GM19025 (cell line): ENCODE results near the gene DHRS13.
A peak's percentile ranks its signal among the peaks of the same experiment; 100 is the strongest.
"Not testable (repeated sequence)": the region's sequence is repeated elsewhere in the genome, so short reads cannot be mapped to it uniquely, and the experiment has no call there.

Experiments used
- ATAC-seq: cut with Tn5 transposase; IDR thresholded peaks from one replicate; pipeline ENCODE4 v1.9.1; 2021; ENCODE audit warnings: mild to moderate bottlenecking, low read depth, moderate library complexity; ENCODE audit not compliant: unreplicated experiment

The DHRS13 gene

DNA sequence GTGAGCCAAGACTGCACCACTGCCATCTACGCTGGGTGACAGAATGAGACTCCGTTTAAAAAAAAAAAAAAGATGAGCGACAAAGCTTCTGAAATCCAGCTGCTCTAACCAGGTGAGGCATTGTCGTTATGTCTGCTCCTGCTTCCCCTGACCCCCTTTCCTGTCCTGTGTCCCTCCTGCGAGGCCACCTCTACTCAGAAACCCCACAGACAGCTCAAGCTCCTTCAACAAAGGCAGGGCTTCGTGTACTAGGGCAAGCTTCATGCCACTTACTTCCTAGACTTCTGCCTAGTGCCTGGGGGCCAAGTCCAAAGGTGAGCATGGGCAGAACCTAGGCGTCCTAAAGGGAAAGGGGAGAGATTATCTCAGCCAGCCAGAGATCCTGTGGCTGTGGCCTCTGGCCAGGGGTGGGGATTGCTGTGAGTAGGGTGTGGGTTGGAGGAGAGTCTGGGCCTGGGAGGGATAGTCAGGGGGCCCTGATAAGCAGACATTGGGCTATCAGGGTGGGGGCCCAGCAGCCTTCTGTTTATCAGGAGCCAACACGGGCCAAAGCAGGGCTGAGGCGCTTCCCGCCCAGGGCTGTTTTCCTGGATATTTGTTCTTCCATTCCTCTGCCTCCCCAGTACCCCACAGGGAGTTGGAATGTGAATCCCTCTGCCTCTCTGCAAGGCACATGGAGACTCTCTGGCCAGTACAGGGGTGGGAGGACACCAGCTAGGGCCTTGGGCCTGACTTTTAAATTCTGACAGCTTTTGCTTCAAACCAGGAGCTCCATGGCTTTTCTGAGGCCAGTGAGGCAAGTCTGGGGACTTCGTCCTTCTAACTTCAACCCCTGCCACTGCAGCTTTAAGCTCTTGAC is 37.7 kb downstream of the DHRS13 start:
- ATAC-seq: no peak

DNA sequence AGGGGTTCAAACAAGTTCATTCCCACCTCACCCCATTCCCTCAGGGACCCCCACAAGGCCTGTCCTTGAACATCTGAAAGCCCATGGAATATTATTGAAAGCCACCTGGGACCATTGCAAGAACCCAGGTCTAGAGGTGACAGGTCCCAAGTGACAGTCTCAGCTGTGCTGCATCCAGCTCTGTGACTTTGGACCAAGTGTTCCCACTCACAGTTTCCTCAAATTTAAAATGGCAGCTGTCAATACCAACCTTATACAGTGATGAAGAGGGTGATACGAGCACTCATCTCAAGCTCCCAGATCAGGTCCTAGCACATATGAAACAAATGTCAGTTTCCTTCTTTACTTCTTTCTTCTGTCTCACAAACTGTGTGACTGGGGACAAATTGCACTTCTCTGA is 38.9 kb downstream of the DHRS13 start:
- ATAC-seq: no peak

DNA sequence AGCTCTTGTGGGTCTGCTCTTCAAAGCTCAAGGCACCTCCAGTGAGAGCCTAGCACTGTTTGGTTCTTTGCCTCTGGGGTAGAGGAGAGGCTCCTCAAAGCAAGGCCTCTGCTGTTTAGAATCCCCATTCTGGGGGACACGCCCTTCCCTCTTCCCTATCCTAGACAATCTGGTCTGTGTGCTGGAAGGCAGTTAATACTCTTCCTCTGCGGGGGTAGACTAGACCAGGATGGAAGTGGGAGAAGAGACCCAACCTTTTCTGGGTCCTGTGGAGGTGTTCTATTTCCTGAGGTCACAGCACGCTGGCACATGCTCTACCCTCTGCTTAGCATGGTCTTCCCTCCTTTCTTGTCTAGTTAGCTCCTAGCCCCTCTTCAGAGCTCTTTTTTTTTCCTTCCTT is 40.3 kb downstream of the DHRS13 start:
- no peak for ATAC-seq

DNA sequence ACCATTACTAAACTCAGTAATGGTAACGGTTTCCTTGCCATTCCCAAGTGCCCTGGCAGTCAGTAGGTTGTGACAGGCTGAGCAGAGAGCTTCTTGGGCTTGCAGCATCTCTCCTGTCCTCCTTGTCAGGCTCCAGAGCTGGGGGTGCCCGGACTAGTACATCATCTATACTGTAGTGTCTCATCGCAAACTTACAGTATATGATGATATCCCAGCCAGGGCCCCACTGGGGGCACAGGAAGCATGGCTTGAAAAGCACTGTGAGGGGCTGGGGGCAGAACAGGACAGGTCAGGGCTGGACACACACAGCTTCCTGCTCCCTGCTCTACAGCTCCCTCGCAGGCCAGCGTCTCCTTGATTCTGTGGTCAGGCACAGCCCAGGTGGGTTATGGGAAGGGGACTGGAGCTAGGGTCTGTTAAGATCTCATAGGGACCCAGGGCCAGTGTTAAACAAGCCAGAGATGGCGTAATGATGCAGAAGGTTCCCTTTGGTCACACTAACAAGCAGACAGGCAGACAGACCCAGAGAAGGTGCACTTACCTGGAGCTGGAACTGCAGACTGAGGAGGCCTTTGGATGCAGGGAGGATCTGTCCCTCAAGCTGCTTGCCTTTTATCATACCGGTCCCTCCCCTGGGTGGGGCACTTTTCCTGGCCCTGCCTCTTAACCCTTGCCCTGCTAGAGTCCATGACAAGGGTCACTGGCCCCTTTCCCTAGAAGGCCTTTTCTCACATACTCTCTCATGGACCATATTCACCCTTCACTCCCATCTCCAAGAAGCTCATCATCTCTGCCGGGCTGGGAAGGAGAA is 41.3 kb downstream of the DHRS13 start:
- ATAC-seq: no peak

DNA sequence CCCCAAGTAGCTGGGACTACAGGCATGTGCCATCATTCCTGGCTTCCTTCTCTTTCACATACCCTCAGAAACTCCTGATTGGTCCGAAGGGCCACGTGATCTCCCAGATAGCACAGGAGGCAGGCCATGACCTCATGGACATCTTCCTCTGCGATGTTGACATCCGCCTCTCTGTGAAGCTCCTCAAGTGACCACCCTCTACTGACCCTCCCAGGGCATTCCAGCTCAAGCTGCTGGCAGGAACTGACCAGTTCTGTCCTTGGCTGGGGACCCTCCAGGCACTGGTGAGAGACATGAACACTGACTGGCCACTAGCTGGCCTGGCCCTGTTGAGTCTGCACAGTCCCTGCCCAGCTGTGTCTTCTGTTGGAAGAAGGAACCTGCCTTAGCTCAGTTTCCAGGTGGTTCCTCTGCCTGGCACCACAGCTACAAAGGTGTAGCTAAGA is 42.5 kb downstream of the DHRS13 start:
- no peak for ATAC-seq

DNA sequence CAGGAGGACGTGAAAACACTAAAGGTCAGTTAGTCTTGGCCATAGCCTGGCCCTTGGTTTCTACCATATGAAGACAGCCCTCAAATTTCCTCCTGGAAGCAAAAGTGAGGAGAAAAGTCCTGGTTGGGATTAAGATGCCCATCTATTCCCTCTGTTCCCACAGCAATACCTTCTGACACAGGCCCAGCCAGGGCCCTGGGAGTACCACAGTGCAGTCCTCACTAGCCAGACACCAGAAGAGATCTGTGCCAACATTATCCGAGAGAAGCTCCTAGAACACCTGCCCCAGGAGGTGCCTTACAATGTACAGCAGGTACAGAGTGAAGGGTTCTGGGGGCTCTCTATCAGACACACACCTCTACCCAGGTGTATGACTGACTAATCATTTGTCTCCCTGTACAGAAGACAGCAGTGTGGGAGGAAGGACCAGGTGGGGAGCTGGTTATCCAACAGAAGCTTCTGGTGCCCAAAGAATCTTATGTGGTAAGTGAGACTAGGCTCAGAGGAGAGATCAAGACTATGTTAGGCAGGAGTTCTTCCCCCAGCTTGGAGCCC is 44.0 kb downstream of the DHRS13 start:
- ATAC-seq: no peak

DNA sequence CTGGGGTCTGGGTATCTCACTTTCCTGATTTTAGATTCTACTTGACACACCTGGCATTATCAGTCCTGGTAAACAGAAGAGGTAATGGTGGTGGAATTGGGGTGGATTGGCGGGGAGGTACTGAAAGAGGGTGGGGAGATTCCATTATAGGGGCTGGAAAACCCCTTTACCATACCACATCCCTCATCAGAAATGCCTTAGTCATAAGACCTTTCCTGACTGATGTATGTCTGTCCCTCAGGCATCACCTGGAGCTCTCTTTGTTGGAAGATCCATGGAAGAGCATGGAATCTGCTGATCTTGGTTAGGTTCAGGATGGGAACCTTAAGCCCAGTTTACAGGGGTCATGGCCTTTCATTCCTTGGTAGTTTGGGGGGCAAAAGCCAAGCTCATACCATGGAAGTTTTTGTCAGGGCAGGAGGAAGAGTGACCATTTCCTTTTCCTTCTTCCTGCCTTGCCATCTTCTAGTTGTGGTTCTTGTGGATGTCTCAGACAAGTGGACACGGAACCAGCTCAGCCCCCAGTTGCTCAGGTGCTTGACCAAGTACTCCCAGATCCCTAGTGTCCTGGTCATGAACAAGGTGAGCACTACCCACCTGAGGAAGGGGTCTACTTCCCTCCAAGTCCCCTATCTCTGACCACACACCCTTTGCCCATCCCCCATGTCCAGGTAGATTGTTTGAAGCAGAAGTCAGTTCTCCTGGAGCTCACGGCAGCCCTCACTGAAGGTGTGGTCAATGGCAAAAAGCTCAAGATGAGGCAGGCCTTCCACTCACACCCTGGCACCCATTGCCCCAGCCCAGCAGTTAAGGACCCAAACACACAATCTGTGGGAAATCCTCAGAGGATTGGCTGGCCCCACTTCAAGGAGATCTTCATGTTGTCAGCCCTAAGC is 44.7 kb downstream of the DHRS13 start:
- ATAC-seq: no peak

DNA sequence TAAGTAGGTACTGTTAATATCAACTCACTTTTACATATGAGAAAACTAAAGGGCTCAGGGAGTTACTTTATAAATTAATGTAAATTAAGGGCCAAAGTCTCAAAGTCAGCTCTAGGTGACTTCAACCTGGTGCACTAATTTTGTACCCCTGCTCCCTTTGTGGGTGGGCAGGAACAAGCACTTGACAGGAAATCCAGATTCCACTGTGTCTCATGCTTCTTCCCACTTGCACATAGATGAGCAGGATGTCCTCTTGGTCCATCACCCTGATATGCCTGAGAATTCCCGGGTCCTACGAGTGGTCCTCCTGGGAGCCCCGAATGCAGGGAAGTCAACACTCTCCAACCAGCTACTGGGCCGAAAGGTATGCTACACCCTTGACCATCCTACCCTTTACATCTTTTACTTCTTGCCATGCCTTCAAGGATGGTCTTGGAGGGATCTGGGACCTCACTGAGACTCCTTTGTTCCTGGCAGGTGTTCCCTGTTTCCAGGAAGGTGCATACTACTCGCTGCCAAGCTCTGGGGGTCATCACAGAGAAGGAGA is 46.8 kb downstream of the DHRS13 start:
- ATAC-seq: no peak

DNA sequence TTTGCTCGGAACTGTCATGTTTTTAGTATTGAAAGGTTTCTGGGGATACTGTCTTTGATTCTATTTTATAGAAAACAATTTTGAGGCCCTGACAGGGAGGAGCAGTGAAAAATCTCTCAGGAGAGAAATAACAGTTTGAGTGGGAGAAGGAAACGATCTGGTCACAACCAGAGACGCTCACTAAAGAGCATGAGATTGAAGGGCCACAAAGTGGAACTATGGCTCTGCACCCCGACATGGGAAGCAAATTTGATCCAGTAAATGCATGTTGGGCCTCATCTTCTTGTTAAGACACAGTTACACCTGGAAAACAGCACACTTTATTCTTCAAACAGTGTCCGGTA is 47.6 kb downstream of the DHRS13 start:
- ATAC-seq: no peak

DNA sequence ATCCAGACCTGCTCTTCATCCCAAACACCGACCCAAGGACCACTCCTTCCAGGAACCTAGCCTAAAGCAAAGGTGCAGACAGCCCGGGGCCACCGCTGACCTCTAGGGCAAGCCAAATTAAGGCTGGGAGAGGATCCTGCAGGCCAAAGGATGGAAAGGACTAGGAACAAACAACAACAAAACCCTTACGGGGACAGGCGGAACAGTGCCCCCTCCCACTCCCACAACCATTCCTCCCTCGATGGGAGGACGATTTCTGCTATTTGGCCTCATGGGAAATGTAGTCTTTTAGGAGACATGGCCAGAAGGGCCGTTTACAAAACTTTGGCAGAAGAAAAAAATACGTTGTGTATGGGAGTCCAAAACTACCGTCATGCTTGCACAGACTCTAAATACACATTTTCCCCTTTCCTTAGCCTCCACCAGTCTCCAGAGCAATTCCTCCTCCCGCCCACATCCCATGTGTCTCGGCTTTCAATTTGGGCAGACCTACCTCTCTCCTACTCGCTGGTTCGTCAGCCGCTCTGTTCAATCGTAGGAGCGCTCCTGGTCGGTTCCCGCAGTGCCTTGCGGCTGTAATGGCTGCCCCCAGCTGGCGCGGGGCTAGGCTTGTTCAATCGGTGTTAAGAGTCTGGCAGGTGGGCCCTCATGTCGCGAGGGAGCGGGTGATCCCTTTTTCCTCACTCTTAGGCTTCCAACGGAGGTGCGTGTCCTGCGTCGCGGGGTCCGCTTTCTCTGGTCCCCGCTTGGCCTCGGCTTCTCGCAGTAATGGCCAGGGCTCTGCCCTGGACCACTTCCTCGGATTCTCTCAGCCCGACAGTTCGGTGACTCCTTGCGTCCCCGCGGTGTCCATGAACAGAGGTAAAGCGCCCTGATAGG is 48.2 kb downstream of the DHRS13 start, which contains the start of gene ERAL1:
Gene ERAL1 (plus strand): TSS at position 560 of the 879 bp plus-strand sequence. CDS start 19 bp downstream, at position 579.
- ATAC-seq: peak; percentile 87

DNA sequence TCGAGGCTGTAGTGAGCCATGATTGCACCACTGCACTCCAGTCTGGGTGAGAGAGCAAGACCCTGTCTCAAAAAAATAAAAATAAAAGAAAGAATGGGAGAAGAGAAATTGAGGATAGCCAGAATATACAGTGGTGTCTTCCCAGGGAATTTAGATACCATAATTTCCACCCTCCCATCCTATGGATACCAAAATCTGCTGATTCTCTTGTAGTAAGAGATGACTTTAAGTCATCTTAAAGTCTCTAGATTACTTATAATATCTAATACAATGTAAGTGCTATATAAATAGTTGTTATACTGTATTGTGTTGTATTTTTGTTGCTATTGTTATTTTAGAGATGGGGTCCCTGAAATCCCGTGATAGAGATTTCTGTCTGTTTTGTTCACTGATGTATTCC is 49.6 kb downstream of the DHRS13 start:
- no peak for ATAC-seq

DNA sequence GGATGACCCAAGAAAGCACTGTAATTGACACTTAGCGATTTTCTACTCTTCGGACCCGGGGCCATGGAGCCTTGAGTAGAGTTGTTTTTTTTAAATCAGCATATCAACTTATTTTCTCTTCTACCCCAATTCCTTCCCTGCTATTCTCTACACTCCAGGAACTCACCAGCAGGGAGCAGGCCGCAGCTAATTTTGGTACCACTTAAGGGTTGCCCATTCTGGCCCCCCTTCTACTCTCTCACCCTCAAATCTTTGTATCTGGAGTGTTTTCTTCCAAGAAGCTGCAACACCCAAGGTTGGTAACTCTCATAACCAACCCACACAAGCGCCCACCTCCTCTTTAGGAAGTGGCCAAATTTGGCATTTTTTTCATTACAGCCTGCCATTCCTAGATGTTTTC is 53.6 kb downstream of the DHRS13 start:
- no peak for ATAC-seq

DNA sequence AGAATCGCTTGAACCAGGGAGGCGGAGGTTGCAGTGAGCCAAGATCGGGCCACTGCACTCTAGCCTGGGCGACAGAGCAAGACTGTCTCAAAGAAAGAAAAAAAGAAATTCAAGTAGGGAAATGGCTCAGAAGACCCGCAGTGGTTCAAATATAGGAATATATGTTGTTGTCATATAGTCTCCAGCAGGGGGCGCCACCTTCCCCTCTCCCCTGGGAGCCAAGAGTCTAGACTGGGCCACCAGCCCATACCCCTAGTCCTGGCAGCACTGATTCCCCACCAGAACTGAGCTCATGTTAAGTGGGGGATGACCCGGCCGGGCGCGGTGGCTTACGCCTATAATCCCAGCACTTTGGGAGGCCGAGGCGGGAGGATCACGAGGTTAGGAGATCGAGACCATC is 54.2 kb downstream of the DHRS13 start:
- ATAC-seq: not testable (repeated sequence)
